ENCODE measurements around the gene ASGR2. TPM values are rescaled to one million over a fixed set of nuclear protein-coding genes. Genes with fewer than 3 reads are reported as not detected.

The ASGR2 gene
- total RNA-seq, 1 donor from 2014 or later: 1.3 TPM

- Histone ChIP-seq H3K9me3 (no peaks in the 10 kb centered on the region), H3K4me3 (no peak overlapping the region), H3K27me3 (no peaks in the 10 kb centered on the region), H3K36me3 (no peaks in the 10 kb centered on the region), H3K27ac (no peak overlapping the region), H3K4me1 (peaks cover 4% of the 10 kb centered on the region)
- no peak for TF ChIP-seq CTCF (IDR thresholded peaks at IDR 0.05)
- DNase-seq (no peak), ATAC-seq (no peak)
- intact Hi-C loops (cut with DNase I): no loop called here
These were observed 33.1 kb downstream of the ASGR2 start for GRCh38 chr17:7081341-7082062.

GRCh38 chr17:7080456-7081041 lies 34.1 kb downstream of the ASGR2 start:
- no peak for TF ChIP-seq CTCF (IDR thresholded peaks at IDR 0.05)
- Histone ChIP-seq H3K4me3 (no peak overlapping the region), H3K36me3 (no peaks in the 10 kb centered on the region), H3K4me1 (peaks cover 4% of the 10 kb centered on the region), H3K27me3 (no peaks in the 10 kb centered on the region), H3K27ac (no peak overlapping the region), H3K9me3 (no peaks in the 10 kb centered on the region)
- intact Hi-C loops (cut with DNase I): no loop called here
- DNase-seq (no peak), ATAC-seq (peak; percentile 59)

- H3K36me3 ChIP-seq: no peaks in the 10 kb centered on the region
- TF ChIP-seq CTCF (IDR thresholded peaks at IDR 0.05): no peak
- H3K4me3 ChIP-seq: no peak within 1 kb of the TSS
- peak within 1 kb of the TSS; percentile 13 for H3K27ac ChIP-seq
- no peaks in the 10 kb centered on the region for H3K9me3 ChIP-seq
- peaks cover 4% of the 10 kb centered on the region for H3K4me1 ChIP-seq
- intact Hi-C loops (cut with DNase I): no loop called here
- ATAC-seq (peak; percentile 89), DNase-seq (no peak)
- no peaks in the 10 kb centered on the region for H3K27me3 ChIP-seq
These were observed 34.8 kb downstream of the ASGR2 start, which contains the start of gene CLEC10A for GRCh38 chr17:7079581-7080455. Gene CLEC10A, minus strand, starts transcription at chr17:7080251. Its CDS starts 1,439 bp downstream, at chr17:7078812.

GRCh38 chr17:7078711-7079110 lies 35.9 kb downstream of the ASGR2 start:
- ATAC-seq (no peak), DNase-seq (no peak)
- H3K4me1 ChIP-seq: peaks cover 4% of the 10 kb centered on the region
- H3K36me3 ChIP-seq: no peaks in the 10 kb centered on the region
- no peak overlapping the region for H3K27ac ChIP-seq
- intact Hi-C loops (cut with DNase I): no loop called here
- TF ChIP-seq CTCF (IDR thresholded peaks at IDR 0.05): no peak
- no peak overlapping the region for H3K4me3 ChIP-seq
- no peaks in the 10 kb centered on the region for H3K9me3 ChIP-seq
- no peaks in the 10 kb centered on the region for H3K27me3 ChIP-seq

- Histone ChIP-seq H3K4me3 (no peak overlapping the region), H3K4me1 (peaks cover 4% of the 10 kb centered on the region), H3K27ac (no peak overlapping the region), H3K9me3 (no peaks in the 10 kb centered on the region), H3K27me3 (no peaks in the 10 kb centered on the region), H3K36me3 (no peaks in the 10 kb centered on the region)
- ATAC-seq: no peak
- intact Hi-C loops (cut with DNase I): no loop called here
- TF ChIP-seq CTCF (IDR thresholded peaks at IDR 0.05): no peak
- no peak for DNase-seq
These were observed 36.6 kb downstream of the ASGR2 start for GRCh38 chr17:7077911-7078546.

Data from upper lobe of right lung (tissue), 1 donor.